WTC11 (cell line): Measurements from ENCODE around the gene NCS1. TPM values are rescaled to one million over a fixed set of nuclear protein-coding genes. Genes with fewer than 3 reads are reported as not detected.

Experiments used
- ATAC-seq: fragments of 200-7000 bp; cut with Tn5 transposase; 2 replicates; pipeline ENCODE4 v1.10.0; 2021; ENCODE audit warnings: mild to moderate bottlenecking, moderate library complexity
- CTCF ChIA-PET: fragments of 300-600 bp; sonication (Branson Sonifier 250); formaldehyde crosslinking; loops from one replicate; lab custom pipeline; 2021; ENCODE audit warnings: antibody characterized with exemption; lab: Charles Lee
- POLR2A ChIA-PET: fragments of 350-600 bp; sonication (Branson Sonifier 250); formaldehyde crosslinking; loops from one replicate; lab custom pipeline; 2021; ENCODE audit warnings: antibody characterized with exemption; lab: Charles Lee
- DNase-seq: peaks from one replicate; pipeline ENCODE4 v3.0.0; 2021; ENCODE audit warnings: low spot score
- H3K27ac Mint-ChIP-seq: 2 replicates; pipeline ENCODE4 v1.8.0; 2021; ENCODE audit warnings: mixed read lengths
- H3K27me3 Mint-ChIP-seq: 2 replicates; pipeline ENCODE4 v1.8.0; 2021; ENCODE audit warnings: low read depth, mild to moderate bottlenecking, moderate library complexity, mixed read lengths
- H3K36me3 Mint-ChIP-seq: 2 replicates; pipeline ENCODE4 v1.8.0; 2021; ENCODE audit warnings: mixed read lengths
- H3K4me1 Mint-ChIP-seq: 2 replicates; pipeline ENCODE4 v1.8.0; 2022; ENCODE audit warnings: mixed read lengths
- H3K4me3 Mint-ChIP-seq: 2 replicates; pipeline ENCODE4 v1.8.0; 2021; ENCODE audit warnings: mild to moderate bottlenecking, moderate library complexity, mixed read lengths
- H3K9me3 Mint-ChIP-seq: 2 replicates; pipeline ENCODE4 v1.8.0; 2021; ENCODE audit warnings: mixed read lengths
- ATF1 ChIP-seq: sonication (generic); formaldehyde crosslinking; IDR thresholded peaks from 2 replicates; pipeline ENCODE4 v1.8.1; 2023; ENCODE audit warnings: mild to moderate bottlenecking, moderate library complexity, missing genetic modification reagents
- CREM ChIP-seq: sonication (generic); formaldehyde crosslinking; IDR thresholded peaks from 2 replicates; pipeline ENCODE4 v1.8.1; 2022; ENCODE audit warnings: mild to moderate bottlenecking, missing genetic modification reagents, moderate library complexity
- ETV6 ChIP-seq: sonication (generic); formaldehyde crosslinking; IDR thresholded peaks from 2 replicates; pipeline ENCODE4 v1.8.1; 2022; ENCODE audit warnings: mild to moderate bottlenecking, missing genetic modification reagents
- FOXJ3 ChIP-seq: sonication (generic); formaldehyde crosslinking; IDR thresholded peaks from 2 replicates; pipeline ENCODE4 v1.9.0; 2021; ENCODE audit warnings: missing genetic modification reagents, mild to moderate bottlenecking, borderline replicate concordance
- FOXK1 ChIP-seq: sonication (generic); formaldehyde crosslinking; IDR thresholded peaks from 2 replicates; pipeline ENCODE4 v1.8.0; 2022; ENCODE audit warnings: mild to moderate bottlenecking, moderate library complexity, missing genetic modification reagents
- JUN ChIP-seq: sonication (generic); formaldehyde crosslinking; IDR thresholded peaks from 2 replicates; pipeline ENCODE4 v1.8.0; 2023; ENCODE audit warnings: mild to moderate bottlenecking, missing genetic modification reagents
- KAT7 ChIP-seq: sonication (generic); formaldehyde crosslinking; IDR thresholded peaks from 2 replicates; pipeline ENCODE4 v1.8.1; 2023; ENCODE audit warnings: missing genetic modification reagents, mild to moderate bottlenecking, borderline replicate concordance
- MYBL2 ChIP-seq: sonication (generic); formaldehyde crosslinking; IDR thresholded peaks from 2 replicates; pipeline ENCODE4 v1.8.1; 2023; ENCODE audit warnings: mild to moderate bottlenecking, moderate library complexity, missing genetic modification reagents
- NFATC4 ChIP-seq: fragments of 250-450 bp; sonication (Bioruptor Pico); IDR thresholded peaks from 2 replicates; pipeline ENCODE4 v1.9.0; 2021; ENCODE audit warnings: mild to moderate bottlenecking
- NFYB ChIP-seq: sonication (generic); formaldehyde crosslinking; conservative IDR thresholded peaks from 2 replicates; pipeline ENCODE4 v1.8.0; 2022; ENCODE audit warnings: low read depth, missing genetic modification reagents
- NR2C2 ChIP-seq: sonication (generic); formaldehyde crosslinking; IDR thresholded peaks from 2 replicates; pipeline ENCODE4 v1.8.0; 2022; ENCODE audit warnings: mild to moderate bottlenecking, missing genetic modification reagents
- PRRX2 ChIP-seq: fragments of 250-450 bp; sonication (Bioruptor Pico); IDR thresholded peaks from 2 replicates; pipeline ENCODE4 v1.8.0; 2021; ENCODE audit warnings: mild to moderate bottlenecking
- TCF7 ChIP-seq: sonication (generic); formaldehyde crosslinking; IDR thresholded peaks from 2 replicates; pipeline ENCODE4 v1.8.0; 2022; ENCODE audit warnings: mild to moderate bottlenecking, low read depth, missing genetic modification reagents, moderate library complexity
- ZNF138 ChIP-seq: sonication (generic); formaldehyde crosslinking; conservative IDR thresholded peaks from 2 replicates; pipeline ENCODE4 v1.8.1; 2022; ENCODE audit warnings: mild to moderate bottlenecking, moderate library complexity, missing genetic modification reagents
- ZNF232 ChIP-seq: sonication (generic); formaldehyde crosslinking; IDR thresholded peaks from 2 replicates; pipeline ENCODE4 v1.8.0; 2022; ENCODE audit warnings: mild to moderate bottlenecking, missing genetic modification reagents
- total RNA-seq: library from RNA; stranded (reverse); gene quantifications from 3 replicates; pipeline ENCODE4 v1.2.3, GENCODE V29; 2021
- TF ChIP-seq, protein P1 (sequence below): sonication (generic); formaldehyde crosslinking; IDR thresholded peaks from 2 replicates; pipeline ENCODE4 v1.8.0; 2022; ENCODE audit warnings: mild to moderate bottlenecking, missing genetic modification reagents
- TF ChIP-seq, protein P2 (sequence below): sonication (generic); formaldehyde crosslinking; conservative IDR thresholded peaks from 2 replicates; pipeline ENCODE4 v1.8.1; 2022; ENCODE audit warnings: mild to moderate bottlenecking, missing genetic modification reagents
- TF ChIP-seq, protein P3 (sequence below): sonication (generic); formaldehyde crosslinking; IDR thresholded peaks from 2 replicates; pipeline ENCODE4 v1.8.0; 2023; ENCODE audit warnings: missing genetic modification reagents
- TF ChIP-seq, protein P4 (sequence below): fragments of 250-450 bp; sonication (Bioruptor Pico); IDR thresholded peaks from 2 replicates; pipeline ENCODE4 v1.9.0; 2021; ENCODE audit warnings: mild to moderate bottlenecking
- TF ChIP-seq, protein P5 (sequence below): sonication (generic); formaldehyde crosslinking; IDR thresholded peaks from 2 replicates; pipeline ENCODE4 v1.8.0; 2022; ENCODE audit warnings: mild to moderate bottlenecking, missing genetic modification reagents
- TF ChIP-seq, protein P6 (sequence below): sonication (generic); formaldehyde crosslinking; IDR thresholded peaks from 2 replicates; pipeline ENCODE4 v1.8.1; 2022; ENCODE audit warnings: mild to moderate bottlenecking, missing genetic modification reagents, moderate library complexity, borderline replicate concordance
- TF ChIP-seq, protein P7 (sequence below): sonication (generic); formaldehyde crosslinking; IDR thresholded peaks from 2 replicates; pipeline ENCODE4 v1.8.1; 2022; ENCODE audit warnings: missing genetic modification reagents, borderline replicate concordance

Gene NCS1
- total RNA-seq, 1 experiment from 2014 or later = 32.4 TPM

DNA sequence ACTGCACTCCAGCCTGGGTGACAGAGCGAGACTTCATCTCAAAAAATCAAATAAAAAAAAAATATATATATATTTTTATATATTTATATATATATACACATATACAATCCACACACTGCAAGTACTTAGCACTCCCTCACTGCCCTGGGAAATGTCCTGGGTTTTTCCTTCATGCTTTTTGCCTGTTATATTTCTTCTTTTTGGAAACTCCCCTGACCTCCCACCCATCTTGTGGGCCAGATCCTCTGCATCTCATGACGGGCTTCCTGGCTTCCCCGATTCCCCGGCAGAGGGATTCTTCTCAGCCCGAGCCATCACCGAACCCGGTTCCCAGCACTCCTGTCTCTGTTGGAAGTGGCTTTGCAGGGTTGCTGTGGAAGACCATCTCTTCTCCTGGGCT, 39.5 kb upstream of the NCS1 start:
- POLR2A ChIA-PET = no interaction called here
- Mint-ChIP-seq H3K4me3 (no peak overlapping the region), H3K9me3 (no peaks in the 10 kb centered on the region), H3K27ac (peak overlapping the region; percentile 15; the same call in 1 of the 2 replicates), H3K27me3 (no peaks in the 10 kb centered on the region), H3K36me3 (peaks cover 40% of the 10 kb centered on the region), H3K4me1 (peaks cover 11% of the 10 kb centered on the region)
- CTCF ChIA-PET = no interaction called here
- no peak for ATAC-seq
- no peak for DNase-seq
- no peak for TF ChIP-seq ZNF138
- TF ChIP-seq, protein P1, sequence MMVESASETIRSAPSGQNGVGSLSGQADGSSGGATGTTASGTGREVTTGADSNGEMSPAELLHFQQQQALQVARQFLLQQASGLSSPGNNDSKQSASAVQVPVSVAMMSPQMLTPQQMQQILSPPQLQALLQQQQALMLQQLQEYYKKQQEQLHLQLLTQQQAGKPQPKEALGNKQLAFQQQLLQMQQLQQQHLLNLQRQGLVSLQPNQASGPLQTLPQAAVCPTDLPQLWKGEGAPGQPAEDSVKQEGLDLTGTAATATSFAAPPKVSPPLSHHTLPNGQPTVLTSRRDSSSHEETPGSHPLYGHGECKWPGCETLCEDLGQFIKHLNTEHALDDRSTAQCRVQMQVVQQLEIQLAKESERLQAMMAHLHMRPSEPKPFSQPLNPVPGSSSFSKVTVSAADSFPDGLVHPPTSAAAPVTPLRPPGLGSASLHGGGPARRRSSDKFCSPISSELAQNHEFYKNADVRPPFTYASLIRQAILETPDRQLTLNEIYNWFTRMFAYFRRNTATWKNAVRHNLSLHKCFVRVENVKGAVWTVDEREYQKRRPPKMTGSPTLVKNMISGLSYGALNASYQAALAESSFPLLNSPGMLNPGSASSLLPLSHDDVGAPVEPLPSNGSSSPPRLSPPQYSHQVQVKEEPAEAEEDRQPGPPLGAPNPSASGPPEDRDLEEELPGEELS = no peak
- TF ChIP-seq, protein P2, sequence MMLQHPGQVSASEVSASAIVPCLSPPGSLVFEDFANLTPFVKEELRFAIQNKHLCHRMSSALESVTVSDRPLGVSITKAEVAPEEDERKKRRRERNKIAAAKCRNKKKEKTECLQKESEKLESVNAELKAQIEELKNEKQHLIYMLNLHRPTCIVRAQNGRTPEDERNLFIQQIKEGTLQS = no peak
- TF ChIP-seq ATF1 (CRISPR knock-in tag) = no peak
- TF ChIP-seq ETV6 (CRISPR knock-in tag) = no peak
- no peak for TF ChIP-seq NFYB (CRISPR knock-in tag)
- TF ChIP-seq ZNF232 (CRISPR knock-in tag) = no peak
- TF ChIP-seq TCF7 (CRISPR knock-in tag) = no peak
- TF ChIP-seq CREM (CRISPR knock-in tag) = no peak
- no peak for TF ChIP-seq PRRX2 (CRISPR knock-in tag)
- no peak for TF ChIP-seq NFATC4
- TF ChIP-seq JUN (CRISPR knock-in tag) = no peak

DNA sequence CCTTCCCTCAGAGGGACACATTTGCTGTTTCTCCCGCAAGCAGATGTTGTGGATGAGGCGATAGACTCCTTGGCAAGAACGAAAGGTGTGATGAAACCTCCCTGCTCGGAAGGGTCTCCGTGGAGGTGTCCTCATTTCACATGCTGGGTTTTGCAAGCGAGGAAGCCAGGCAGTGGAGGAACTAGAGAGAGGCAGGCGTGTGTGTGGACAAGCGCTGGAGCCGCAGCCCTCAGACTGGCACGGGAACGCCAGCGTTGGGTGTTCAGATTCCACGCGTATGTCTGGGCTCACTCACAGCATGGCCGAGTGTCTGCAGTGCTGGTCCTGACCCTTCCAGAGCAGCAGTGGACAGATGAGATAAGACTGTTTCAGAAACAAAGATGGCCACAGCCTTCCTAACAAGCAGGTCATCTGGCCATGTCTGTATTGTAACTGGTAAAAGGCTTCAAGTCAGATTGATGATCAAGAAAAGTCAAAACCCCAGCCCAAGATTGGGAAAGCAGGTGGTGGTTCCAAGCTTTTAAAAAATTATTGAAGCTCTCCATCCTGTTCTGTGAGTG, 35.0 kb upstream of the NCS1 start:
- DNase-seq = no peak
- Mint-ChIP-seq H3K36me3 (peaks cover 16% of the 10 kb centered on the region), H3K27ac (peak overlapping the region; percentile 82), H3K4me1 (peaks cover 28% of the 10 kb centered on the region), H3K9me3 (no peaks in the 10 kb centered on the region), H3K4me3 (no peak overlapping the region), H3K27me3 (no peaks in the 10 kb centered on the region)
- no peak for ATAC-seq
- ChIA-PET CTCF (no interaction called here), POLR2A (no interaction called here)
- no peak for TF ChIP-seq KAT7 (CRISPR knock-in tag)
- TF ChIP-seq NR2C2 (CRISPR knock-in tag) = no peak

DNA sequence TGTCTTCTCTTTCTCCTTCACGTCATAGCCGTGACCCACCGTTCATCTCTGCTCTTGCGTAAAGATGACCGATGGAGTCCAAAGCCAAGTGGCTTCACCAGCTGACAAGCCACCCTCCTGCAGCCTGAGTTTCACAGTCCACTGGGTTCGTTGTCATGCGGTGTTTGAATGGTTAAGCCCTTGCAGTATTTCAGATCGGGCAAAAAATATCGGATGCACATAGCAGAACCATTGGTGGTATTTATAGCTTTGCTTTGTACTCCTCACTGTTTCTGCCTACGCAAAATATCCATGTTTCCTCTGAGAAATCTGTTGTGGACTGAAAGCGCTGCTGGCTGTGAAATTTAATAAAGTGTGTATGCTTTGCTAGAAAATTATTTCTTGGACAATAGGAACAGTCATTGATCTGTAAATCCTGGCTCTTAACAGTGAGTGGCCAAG, 34.5 kb upstream of the NCS1 start:
- Mint-ChIP-seq H3K4me1 (peaks cover 32% of the 10 kb centered on the region), H3K27ac (peak overlapping the region; percentile 82), H3K36me3 (peaks cover 16% of the 10 kb centered on the region), H3K27me3 (no peaks in the 10 kb centered on the region), H3K9me3 (no peaks in the 10 kb centered on the region), H3K4me3 (no peak overlapping the region)
- CTCF ChIA-PET = no interaction called here
- no peak for ATAC-seq
- POLR2A ChIA-PET = no interaction called here
- no peak for DNase-seq
- TF ChIP-seq, protein P3, sequence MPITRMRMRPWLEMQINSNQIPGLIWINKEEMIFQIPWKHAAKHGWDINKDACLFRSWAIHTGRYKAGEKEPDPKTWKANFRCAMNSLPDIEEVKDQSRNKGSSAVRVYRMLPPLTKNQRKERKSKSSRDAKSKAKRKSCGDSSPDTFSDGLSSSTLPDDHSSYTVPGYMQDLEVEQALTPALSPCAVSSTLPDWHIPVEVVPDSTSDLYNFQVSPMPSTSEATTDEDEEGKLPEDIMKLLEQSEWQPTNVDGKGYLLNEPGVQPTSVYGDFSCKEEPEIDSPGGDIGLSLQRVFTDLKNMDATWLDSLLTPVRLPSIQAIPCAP (CRISPR knock-in tag) = no peak
- TF ChIP-seq FOXK1 (no peak), FOXJ3 (no peak), MYBL2 (CRISPR knock-in tag) (no peak), ATF1 (CRISPR knock-in tag) (no peak)
- TF ChIP-seq, protein P4, sequence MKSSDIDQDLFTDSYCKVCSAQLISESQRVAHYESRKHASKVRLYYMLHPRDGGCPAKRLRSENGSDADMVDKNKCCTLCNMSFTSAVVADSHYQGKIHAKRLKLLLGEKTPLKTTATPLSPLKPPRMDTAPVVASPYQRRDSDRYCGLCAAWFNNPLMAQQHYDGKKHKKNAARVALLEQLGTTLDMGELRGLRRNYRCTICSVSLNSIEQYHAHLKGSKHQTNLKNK (CRISPR knock-in tag) = no peak
- TF ChIP-seq, protein P5, sequence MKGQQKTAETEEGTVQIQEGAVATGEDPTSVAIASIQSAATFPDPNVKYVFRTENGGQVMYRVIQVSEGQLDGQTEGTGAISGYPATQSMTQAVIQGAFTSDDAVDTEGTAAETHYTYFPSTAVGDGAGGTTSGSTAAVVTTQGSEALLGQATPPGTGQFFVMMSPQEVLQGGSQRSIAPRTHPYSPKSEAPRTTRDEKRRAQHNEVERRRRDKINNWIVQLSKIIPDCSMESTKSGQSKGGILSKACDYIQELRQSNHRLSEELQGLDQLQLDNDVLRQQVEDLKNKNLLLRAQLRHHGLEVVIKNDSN (CRISPR knock-in tag) = no peak
- TF ChIP-seq, protein P6, sequence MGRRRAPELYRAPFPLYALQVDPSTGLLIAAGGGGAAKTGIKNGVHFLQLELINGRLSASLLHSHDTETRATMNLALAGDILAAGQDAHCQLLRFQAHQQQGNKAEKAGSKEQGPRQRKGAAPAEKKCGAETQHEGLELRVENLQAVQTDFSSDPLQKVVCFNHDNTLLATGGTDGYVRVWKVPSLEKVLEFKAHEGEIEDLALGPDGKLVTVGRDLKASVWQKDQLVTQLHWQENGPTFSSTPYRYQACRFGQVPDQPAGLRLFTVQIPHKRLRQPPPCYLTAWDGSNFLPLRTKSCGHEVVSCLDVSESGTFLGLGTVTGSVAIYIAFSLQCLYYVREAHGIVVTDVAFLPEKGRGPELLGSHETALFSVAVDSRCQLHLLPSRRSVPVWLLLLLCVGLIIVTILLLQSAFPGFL = no peak
- TF ChIP-seq, protein P7, sequence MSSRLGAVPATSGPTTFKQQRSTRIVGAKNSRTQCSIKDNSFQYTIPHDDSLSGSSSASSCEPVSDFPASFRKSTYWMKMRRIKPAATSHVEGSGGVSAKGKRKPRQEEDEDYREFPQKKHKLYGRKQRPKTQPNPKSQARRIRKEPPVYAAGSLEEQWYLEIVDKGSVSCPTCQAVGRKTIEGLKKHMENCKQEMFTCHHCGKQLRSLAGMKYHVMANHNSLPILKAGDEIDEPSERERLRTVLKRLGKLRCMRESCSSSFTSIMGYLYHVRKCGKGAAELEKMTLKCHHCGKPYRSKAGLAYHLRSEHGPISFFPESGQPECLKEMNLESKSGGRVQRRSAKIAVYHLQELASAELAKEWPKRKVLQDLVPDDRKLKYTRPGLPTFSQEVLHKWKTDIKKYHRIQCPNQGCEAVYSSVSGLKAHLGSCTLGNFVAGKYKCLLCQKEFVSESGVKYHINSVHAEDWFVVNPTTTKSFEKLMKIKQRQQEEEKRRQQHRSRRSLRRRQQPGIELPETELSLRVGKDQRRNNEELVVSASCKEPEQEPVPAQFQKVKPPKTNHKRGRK (CRISPR knock-in tag) = no peak
